Fibroblast of lung (primary cell): ENCODE data around the gene ST6GALNAC1. TPM values are rescaled to one million over a fixed set of nuclear protein-coding genes. Genes with fewer than 3 reads are reported as not detected.

Experiments
- DNase-seq, 2 donors: peaks; one replicate each; pipeline versions ENCODE4 v3.0.0 to v3.0.0-alpha.2; 2010; ENCODE audit warnings: low read depth in 2 of 2
- H2AFZ ChIP-seq: 2 replicates; pipeline ENCODE4 v1.5.1; 2012; ENCODE audit warnings: low read length, control low read depth, inconsistent platforms
- H3K27ac ChIP-seq: 2 replicates; pipeline ENCODE4 v1.5.1; 2011; ENCODE audit warnings: low read length, control low read depth; ENCODE audit not compliant: insufficient read depth
- H3K27me3 ChIP-seq: 2 replicates; pipeline ENCODE4 v1.5.1; 2011; ENCODE audit warnings: mild to moderate bottlenecking, low read length; ENCODE audit not compliant: control insufficient read depth, insufficient read depth
- H3K36me3 ChIP-seq: 2 replicates; pipeline ENCODE4 v1.5.1; 2011; ENCODE audit warnings: low read length; ENCODE audit not compliant: control insufficient read depth, insufficient read depth
- H3K4me1 ChIP-seq: 2 replicates; pipeline ENCODE4 v1.5.1; 2011; ENCODE audit warnings: low read length; ENCODE audit not compliant: control insufficient read depth, insufficient read depth; ENCODE audit errors: extremely low read depth
- H3K4me2 ChIP-seq: 2 replicates; pipeline ENCODE4 v1.5.1; 2011; ENCODE audit warnings: low read length, control low read depth; ENCODE audit not compliant: insufficient read depth; ENCODE audit errors: extremely low read depth
- H3K4me3 ChIP-seq, 4 experiments: fragments of 200-600 bp in 1 of 4; sonication (generic) in 1 of 4; replicated peaks in 1 of 4; 2 replicates each; pipeline ENCODE4 v1.5.1; 2011 to 2016; ENCODE audit warnings: low read length in 4 of 4, low read depth in 3 of 4, mild to moderate bottlenecking in 3 of 4, control low read depth in 2 of 4, inconsistent platforms in 1 of 4, mixed read lengths in 1 of 4; ENCODE audit not compliant: insufficient read depth in 1 of 4; ENCODE audit errors: control extremely low read depth in 1 of 4
- H3K79me2 ChIP-seq: 2 replicates; pipeline ENCODE4 v1.5.1; 2012; ENCODE audit warnings: mild to moderate bottlenecking, low read length, inconsistent platforms; ENCODE audit not compliant: control insufficient read depth, insufficient read depth
- H3K9ac ChIP-seq: 2 replicates; pipeline ENCODE4 v1.5.1; 2011; ENCODE audit warnings: mild to moderate bottlenecking, low read length, control low read depth; ENCODE audit not compliant: insufficient read depth
- H3K9me3 ChIP-seq: 2 replicates; pipeline ENCODE4 v1.5.1; 2012; ENCODE audit warnings: low read depth, low read length; ENCODE audit not compliant: control insufficient read depth, insufficient read depth
- H4K20me1 ChIP-seq: 2 replicates; pipeline ENCODE4 v1.5.1; 2011; ENCODE audit warnings: low read length; ENCODE audit not compliant: control insufficient read depth, insufficient read depth; ENCODE audit errors: extremely low read depth
- CTCF ChIP-seq, 2 donors: IDR thresholded peaks in 1 of 2; conservative IDR thresholded peaks in 1 of 2; 1 replicate in 1 of 2; 2 replicates in 1 of 2; pipeline ENCODE4 v1.5.1; 2011 to 2012; ENCODE audit warnings: low read length in 2 of 2, control low read depth in 1 of 2, inconsistent platforms in 1 of 2, low read depth in 1 of 2, mild to moderate bottlenecking in 1 of 2
- EZH2 ChIP-seq: IDR thresholded peaks from 2 replicates; pipeline ENCODE4 v1.5.1; 2012; ENCODE audit warnings: low read length, control low read depth, mild to moderate bottlenecking; ENCODE audit errors: missing control alignments
- polyA minus RNA-seq: library from RNA; depleted of rRNA, polyadenylated mRNA; stranded (reverse); fragments of >200 nt; gene quantifications from 2 replicates; pipeline ENCODE4 v1.2.3, GENCODE V29; 2011; ENCODE audit warnings: low replicate concordance
- polyA plus RNA-seq, 2 donors: library from polyadenylated mRNA; depleted of rRNA in 1 of 2; stranded (reverse) in 1 of 2; unstranded in 1 of 2; fragments of >200 nt; gene quantifications; 2 replicates each; pipeline ENCODE4 v1.2.1, GENCODE V29; 2011 to 2012; ENCODE audit warnings: missing spikeins in 1 of 2
- total RNA-seq: library from RNA; depleted of rRNA; stranded (reverse); fragments of >200 nt; gene quantifications from 2 replicates; pipeline ENCODE4 v1.2.1, GENCODE V29; 2014

ST6GALNAC1 gene
- total RNA-seq (not detected in 2 replicates), polyA plus RNA-seq (not detected in 2 replicates), polyA minus RNA-seq (not detected in 2 replicates)
- not detected in 2 replicates for polyA plus RNA-seq (2012)

- TF ChIP-seq CTCF (conservative IDR thresholded peaks at IDR 0.05 in 1 of 2, IDR thresholded peaks at IDR 0.05 in 1 of 2; ENCODE audit: low read depth in 1 of 2, low read length in 2 of 2) (no peak), EZH2 (no peak)
- Histone ChIP-seq H3K27me3 (peaks cover 14% of the 10 kb centered on the region), H3K4me1 (no peaks in the 10 kb centered on the region), H3K36me3 (no peaks in the 10 kb centered on the region), H3K4me2 (no peak within 1 kb of the TSS), H3K79me2 (no peaks in the 10 kb centered on the region), H2AFZ (no peak within 1 kb of the TSS), H3K9ac (no peak within 1 kb of the TSS), H4K20me1 (no peaks in the 10 kb centered on the region), H3K4me3 (no peak within 1 kb of the TSS), H3K27ac (no peak within 1 kb of the TSS), H3K9me3 (no peaks in the 10 kb centered on the region)
- no peak for DNase-seq
Observed at GRCh38 chr17:76643553-76644148, at the start of gene ST6GALNAC1. Gene ST6GALNAC1 (minus strand): TSS chr17:76643757. CDS start chr17:76643638, 119 bp downstream.

GRCh38 chr17:76691379-76692191 lies 48.0 kb upstream of the ST6GALNAC1 start:
- no peak for DNase-seq
- no peak overlapping the region for H3K4me2 ChIP-seq
- peaks cover 16% of the 10 kb centered on the region for H3K4me1 ChIP-seq
- no peaks in the 10 kb centered on the region for H4K20me1 ChIP-seq
- no peaks in the 10 kb centered on the region for H3K27me3 ChIP-seq
- peaks cover 32% of the 10 kb centered on the region for H3K79me2 ChIP-seq
- H3K4me3 ChIP-seq: no peak overlapping the region
- no peaks in the 10 kb centered on the region for H3K9me3 ChIP-seq
- no peak for TF ChIP-seq EZH2
- TF ChIP-seq CTCF (conservative IDR thresholded peaks at IDR 0.05 in 1 of 2, IDR thresholded peaks at IDR 0.05 in 1 of 2; ENCODE audit: low read depth in 1 of 2, low read length in 2 of 2): no peak
- H3K27ac ChIP-seq: no peak overlapping the region
- no peak overlapping the region for H2AFZ ChIP-seq
- peaks cover 4% of the 10 kb centered on the region for H3K36me3 ChIP-seq
- no peak overlapping the region for H3K9ac ChIP-seq

DNA sequence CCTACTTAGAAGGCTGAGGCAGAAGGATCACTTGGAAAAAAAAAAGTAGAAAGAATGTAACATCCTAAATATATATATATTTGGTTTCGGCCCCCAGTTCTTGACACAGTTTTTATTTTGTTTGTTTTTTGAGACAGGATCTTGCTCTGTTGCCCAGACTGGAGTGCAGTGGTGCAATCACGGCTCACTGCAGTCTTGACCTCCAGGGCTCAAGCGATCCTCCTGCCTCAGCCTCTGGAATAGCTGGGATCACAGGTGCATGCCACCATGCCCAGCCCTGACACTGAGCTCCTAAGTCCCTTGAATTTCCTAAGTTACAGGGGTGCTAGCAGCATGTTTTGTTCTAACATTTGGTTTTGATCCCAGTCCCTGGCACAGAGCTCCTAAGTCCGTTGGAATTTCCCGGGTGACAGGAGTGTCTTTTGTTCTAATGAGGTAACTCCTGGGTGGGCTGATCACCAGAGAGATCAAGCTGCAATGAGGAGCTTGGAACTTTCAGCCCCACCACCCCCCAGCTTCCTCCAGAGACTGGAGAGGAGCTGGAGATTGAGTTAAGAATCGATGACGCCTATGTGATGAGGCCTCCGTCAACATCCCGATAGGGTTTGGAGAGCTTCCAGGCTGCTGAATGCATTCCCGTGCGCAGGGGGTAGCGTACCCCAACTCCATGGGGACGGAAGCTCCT lies 47.2 kb upstream of the ST6GALNAC1 start:
- Histone ChIP-seq H3K9me3 (no peaks in the 10 kb centered on the region), H3K4me1 (peaks cover 16% of the 10 kb centered on the region), H2AFZ (no peak overlapping the region), H3K9ac (no peak overlapping the region), H4K20me1 (no peaks in the 10 kb centered on the region), H3K27me3 (no peaks in the 10 kb centered on the region), H3K4me3 (no peak overlapping the region), H3K27ac (no peak overlapping the region), H3K79me2 (peaks cover 27% of the 10 kb centered on the region), H3K36me3 (peaks cover 4% of the 10 kb centered on the region), H3K4me2 (no peak overlapping the region)
- no peak for TF ChIP-seq EZH2
- TF ChIP-seq CTCF (conservative IDR thresholded peaks at IDR 0.05 in 1 of 2, IDR thresholded peaks at IDR 0.05 in 1 of 2; ENCODE audit: low read depth in 1 of 2, low read length in 2 of 2): no peak
- no peak for DNase-seq
